Motor neuron (in vitro differentiated cells): ENCODE data around the gene ST6GALNAC5. TPM values are rescaled to one million over a fixed set of nuclear protein-coding genes. Genes with fewer than 3 reads are reported as not detected.

ENCODE experiments used
- ATAC-seq, 8 experiments: fragments of 200-7000 bp; cut with Tn5 transposase; replicated peaks in 6 of 8; 2 replicates each; pipeline ENCODE4 v1.8.0; 2021; ENCODE audit warnings: mild to moderate bottlenecking in 8 of 8, moderate library complexity in 8 of 8
- H3K27ac ChIP-seq, 2 donors: fragments of 250-450 bp; sonication (Bioruptor Pico); 2 replicates each; pipeline ENCODE4 v1.9.0; 2021; ENCODE audit warnings: antibody characterized with exemption in 2 of 2, mild to moderate bottlenecking in 2 of 2, moderate library complexity in 1 of 2
- H3K4me1 ChIP-seq, 2 donors: fragments of 250-450 bp; sonication (Bioruptor Pico); replicated peaks in 1 of 2; 2 replicates each; pipeline ENCODE4 v1.6.1; 2021; ENCODE audit warnings: antibody characterized with exemption in 2 of 2, mild to moderate bottlenecking in 2 of 2, moderate library complexity in 1 of 2
- H3K4me3 ChIP-seq, 5 donors: fragments of 250-450 bp; sonication (Bioruptor Pico); 2 replicates each; pipeline ENCODE4 v1.9.0; 2021; ENCODE audit warnings: antibody characterized with exemption in 5 of 5, mild to moderate bottlenecking in 5 of 5, moderate library complexity in 4 of 5
- WGBS, 10 experiments: fragments of 450-650 bp; shearing (Covaris generic); methylation state at CpG; one replicate each; pipeline ENCODE4 v1.0.0; 2022; 5-methylcytosine and 5-hydroxymethylcytosine counted together
- in situ Hi-C, 9 experiments: fragments of 400-800 bp; cut with MboI; loops; one replicate each; pipeline ENCODE4 v1.15.0; 2021; ENCODE audit warnings: low sequenced_read_pairs in 9 of 9, low pct_unique_long_range_greater_than_20kb in 2 of 9; ENCODE audit not compliant: unreplicated experiment in 9 of 9
- total RNA-seq, 8 experiments: library from RNA; unstranded; fragments of 300-600 nt; gene quantifications; 2 replicates each; pipeline versions ENCODE4 v1.2.3 to v1.2.4, GENCODE V29; 2022

Gene ST6GALNAC5
- total RNA-seq, 8 experiments from 2014 or later: 4.3 to 73.4 (median 25.9) TPM

DNA sequence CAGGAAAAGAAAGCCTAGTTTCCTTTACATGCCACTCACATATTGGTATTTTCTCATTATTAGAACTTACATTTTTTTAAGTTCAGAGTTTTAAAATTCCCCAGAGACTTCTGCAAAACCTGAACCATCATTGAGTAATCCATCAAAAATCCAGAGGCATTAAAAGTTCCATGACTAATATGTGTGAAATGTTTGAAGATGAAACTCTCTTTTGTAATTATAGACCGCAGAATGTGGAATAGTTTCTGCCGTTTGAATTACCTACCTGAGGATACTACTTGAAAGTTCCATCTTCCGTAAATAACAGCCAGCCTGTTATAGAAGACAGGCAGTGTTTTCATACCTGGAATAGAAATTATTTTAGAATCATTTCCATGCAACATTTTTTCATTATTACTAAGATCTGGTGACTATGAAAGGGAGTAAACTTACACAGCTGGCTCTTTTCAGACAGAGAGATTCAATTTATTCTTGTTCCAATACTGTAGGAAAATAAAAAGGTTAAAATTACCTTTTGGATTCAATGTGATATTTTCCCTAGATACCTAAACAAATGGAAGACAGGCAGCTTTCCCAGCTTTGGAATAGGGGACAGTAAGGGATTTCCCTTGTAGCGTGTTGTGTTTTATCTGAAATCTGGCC, 131.4 kb downstream of the ST6GALNAC5 start:
- in situ Hi-C loops: no loop called here
- WGBS, 10 experiments: 12 to 100% (median 91%) methylated on average over 1 to 4 of the region's 4 CpGs
- no peak overlapping the region for H3K27ac ChIP-seq
- peak in 2 of 8 experiments; percentile 25 to 46 for ATAC-seq
- no peak overlapping the region for H3K4me3 ChIP-seq
- no peaks in the 10 kb centered on the region for H3K4me1 ChIP-seq

GRCh38 chr1:77007675-77008074, 140.4 kb downstream of the ST6GALNAC5 start:
- in situ Hi-C loops: no loop called here
- Histone ChIP-seq H3K4me1 (peaks cover 9 to 11% of the 10 kb centered on the region in 2 donors), H3K4me3 (no peak overlapping the region), H3K27ac (no peak overlapping the region)
- 72 to 100% (median 87%) methylated on average over 1 to 3 of the region's 3 CpGs; no CpG with 5 or more reads in 2 of the 10 experiments for WGBS, 10 experiments
- no peak for ATAC-seq

DNA sequence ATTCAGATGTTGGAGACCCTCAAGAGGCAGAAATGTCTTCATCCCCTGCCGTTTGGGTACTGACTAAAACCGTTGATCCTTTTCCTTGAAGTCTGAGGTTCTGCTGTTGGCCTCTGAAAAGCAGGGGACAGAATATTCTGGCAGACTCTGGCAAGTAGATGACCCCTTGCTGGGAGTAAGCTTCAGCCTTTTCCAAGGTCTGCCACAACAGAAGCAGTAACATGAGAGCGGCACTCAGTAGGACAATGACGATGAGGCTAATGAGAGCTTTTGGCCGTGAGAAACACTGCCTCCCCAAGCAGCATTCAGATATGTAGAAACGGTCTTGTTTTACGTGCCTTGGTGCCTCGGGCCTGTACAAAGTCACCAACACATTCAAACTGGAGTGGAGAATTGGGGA, 143.7 kb downstream of the ST6GALNAC5 start:
- Histone ChIP-seq H3K27ac (no peak overlapping the region), H3K4me3 (no peak overlapping the region), H3K4me1 (peaks cover 35 to 39% of the 10 kb centered on the region in 2 donors)
- in situ Hi-C loops: no loop called here
- ATAC-seq: no peak
- 23 to 80% (median 52%) methylated on average over 2 to 8 of the region's 8 CpGs; no CpG with 5 or more reads in 1 of the 10 experiments for WGBS, 10 experiments

- no peak overlapping the region for H3K4me3 ChIP-seq
- H3K4me1 ChIP-seq: peaks cover 42 to 48% of the 10 kb centered on the region in 2 donors
- WGBS, 10 experiments: 60 to 100% (median 95%) methylated on average over 1 of the region's 1 CpG; no CpG with 5 or more reads in 4 of the 10 experiments
- in situ Hi-C loops: no loop called here
- H3K27ac ChIP-seq: no peak overlapping the region
- ATAC-seq: no peak
These were observed 144.8 kb downstream of the ST6GALNAC5 start for GRCh38 chr1:77012066-77012465.

- in situ Hi-C loops: no loop called here
- peaks cover 54 to 70% of the 10 kb centered on the region in 2 donors for H3K4me1 ChIP-seq
These were observed 147.0 kb downstream of the ST6GALNAC5 start for GRCh38 chr1:77014073-77014788.

GRCh38 chr1:77015748-77016341, 148.6 kb downstream of the ST6GALNAC5 start:
- H3K27ac ChIP-seq: no peak overlapping the region
- no CpG with 5 or more reads among the region's 2 CpGs for WGBS, 10 experiments

More at GRCh38 chr1:77014073-77014788, 147.0 kb downstream of the ST6GALNAC5 start:
- WGBS, 10 experiments: 57 to 100% (median 83%) methylated on average over 1 to 5 of the region's 5 CpGs; no CpG with 5 or more reads in 2 of the 10 experiments
- no peak overlapping the region for H3K4me3 ChIP-seq
- H3K27ac ChIP-seq: peak overlapping the region; percentile 6 to 54
- ATAC-seq: peak in 7 of 8 experiments; percentile 33 to 90 (median 88)

GRCh38 chr1:77016386-77016985, 149.2 kb downstream of the ST6GALNAC5 start:
- no peak for ATAC-seq
- Histone ChIP-seq H3K4me3 (no peak overlapping the region), H3K27ac (no peak overlapping the region), H3K4me1 (peaks cover 52 to 85% of the 10 kb centered on the region in 2 donors)
- 0 to 86% (median 43%) methylated on average over 1 to 2 of the region's 2 CpGs; no CpG with 5 or more reads in 2 of the 10 experiments for WGBS, 10 experiments
- in situ Hi-C loops: no loop called here

More at GRCh38 chr1:77015748-77016341, 148.6 kb downstream of the ST6GALNAC5 start:
- H3K4me1 ChIP-seq: peaks cover 52 to 78% of the 10 kb centered on the region in 2 donors
- no peak overlapping the region for H3K4me3 ChIP-seq
- in situ Hi-C loops: no loop called here
- ATAC-seq: peak in 1 of 8 experiments; percentile 52

GRCh38 chr1:77018311-77018710, 151.0 kb downstream of the ST6GALNAC5 start:
- no peak overlapping the region for H3K4me3 ChIP-seq
- in situ Hi-C loops: no loop called here
- 29 to 100% (median 67%) methylated on average over 1 to 2 of the region's 3 CpGs; no CpG with 5 or more reads in 3 of the 10 experiments for WGBS, 10 experiments
- no peak for ATAC-seq
- peaks cover 47 to 90% of the 10 kb centered on the region in 2 donors for H3K4me1 ChIP-seq
- H3K27ac ChIP-seq: no peak overlapping the region

- H3K4me1 ChIP-seq: peaks cover 42 to 86% of the 10 kb centered on the region in 2 donors
- 83 to 100% (median 100%) methylated on average over 1 of the region's 1 CpG; no CpG with 5 or more reads in 4 of the 10 experiments for WGBS, 10 experiments
- in situ Hi-C loops: no loop called here
- ATAC-seq: peak in 2 of 8 experiments; percentile 30 to 59
- H3K27ac ChIP-seq: no peak overlapping the region
- no peak overlapping the region for H3K4me3 ChIP-seq
These were observed 151.5 kb downstream of the ST6GALNAC5 start for GRCh38 chr1:77018761-77019160.

GRCh38 chr1:77021732-77022131, 154.5 kb downstream of the ST6GALNAC5 start:
- in situ Hi-C loops: no loop called here

GRCh38 chr1:77024500-77024899, 157.2 kb downstream of the ST6GALNAC5 start:
- Histone ChIP-seq H3K4me3 (no peak overlapping the region), H3K4me1 (peaks cover 33 to 62% of the 10 kb centered on the region in 2 donors), H3K27ac (no peak overlapping the region)
- in situ Hi-C loops: no loop called here
- WGBS, 10 experiments: 20 to 100% (median 95%) methylated on average over 1 to 4 of the region's 4 CpGs; no CpG with 5 or more reads in 5 of the 10 experiments
- peak in 1 of 8 experiments; percentile 17 for ATAC-seq

More at GRCh38 chr1:77021732-77022131, 154.5 kb downstream of the ST6GALNAC5 start:
- Histone ChIP-seq H3K27ac (peak overlapping the region in 1 of 2 donors; percentile 23), H3K4me1 (peaks cover 36 to 72% of the 10 kb centered on the region in 2 donors), H3K4me3 (no peak overlapping the region)
- 10 to 79% (median 50%) methylated on average over 2 of the region's 2 CpGs; no CpG with 5 or more reads in 5 of the 10 experiments for WGBS, 10 experiments
- peak; percentile 38 to 86 (median 70) for ATAC-seq

GRCh38 chr1:77025599-77025998, 158.3 kb downstream of the ST6GALNAC5 start:
- 50 to 100% (median 90%) methylated on average over 1 to 5 of the region's 5 CpGs; no CpG with 5 or more reads in 4 of the 10 experiments for whole genome bisulfite sequencing, 10 experiments
- in situ Hi-C loops: no loop called here
- H3K27ac ChIP-seq: peak overlapping the region in 1 of 2 donors; percentile 42
- H3K4me3 ChIP-seq: no peak overlapping the region
- H3K4me1 ChIP-seq: peaks cover 39 to 64% of the 10 kb centered on the region in 2 donors
- no peak for ATAC-seq
